Measurements from ENCODE around the gene NFX1. TPM values are rescaled to one million over a fixed set of nuclear protein-coding genes. Genes with fewer than 3 reads are reported as not detected.
"Not testable (repeated sequence)": the region's sequence is repeated elsewhere in the genome, so short reads cannot be mapped to it uniquely, and the experiment has no call there.

Gene NFX1
- total RNA-seq, 1 donor from 2014 or later: 44.0 TPM

- intact Hi-C loops (cut with micrococcal nuclease): not testable (repeated sequence)
Observed at GRCh38 chr9:33385979-33386640, 95.8 kb downstream of the NFX1 start.

DNA sequence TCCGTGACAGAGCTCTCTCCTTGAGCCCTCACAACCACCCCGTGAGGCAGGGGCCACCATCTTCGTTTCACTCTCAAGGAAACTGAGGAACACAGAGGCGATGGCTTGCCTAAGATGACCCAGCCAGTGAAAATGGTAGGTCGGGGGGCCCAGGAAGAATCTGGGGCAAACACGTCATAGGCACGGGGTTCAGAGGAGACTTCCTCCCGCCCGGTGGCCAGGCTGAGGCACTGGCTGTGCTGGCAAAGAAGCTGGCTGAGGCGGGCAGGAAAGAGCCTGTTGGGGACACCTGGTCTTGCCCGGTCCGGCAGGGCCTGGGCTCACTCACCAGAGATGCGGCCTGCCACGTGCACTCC is 96.3 kb downstream of the NFX1 start:
- intact Hi-C loops (cut with micrococcal nuclease): not testable (repeated sequence)

DNA sequence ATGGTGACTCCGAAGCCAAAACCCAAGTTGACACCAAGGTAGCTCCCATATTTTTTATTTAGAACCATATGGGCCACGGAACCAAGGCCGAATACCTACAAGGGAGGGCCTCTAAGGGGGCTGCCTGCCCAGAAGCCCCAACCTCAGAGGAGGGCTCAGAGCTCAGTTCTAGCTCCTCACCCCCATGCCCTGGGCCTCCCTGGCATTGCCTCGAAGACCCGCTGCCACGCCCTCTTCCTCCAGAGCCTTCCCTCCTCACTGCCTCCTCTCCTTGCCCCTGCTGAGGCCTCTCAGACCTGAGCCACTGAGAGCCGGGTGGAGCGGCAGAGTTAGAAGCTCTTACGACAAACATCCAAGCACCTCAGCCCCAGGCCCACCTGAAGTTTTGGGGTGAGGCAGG is 96.7 kb downstream of the NFX1 start:
- intact Hi-C loops (cut with micrococcal nuclease): not testable (repeated sequence)

GRCh38 chr9:33388110-33388994 is 98.0 kb downstream of the NFX1 start:
- intact Hi-C loops (cut with micrococcal nuclease): no loop called here

GRCh38 chr9:33391111-33391771 is 100.9 kb downstream of the NFX1 start:
- intact Hi-C loops (cut with micrococcal nuclease): not testable (repeated sequence)

- intact Hi-C loops (cut with micrococcal nuclease): not testable (repeated sequence)
Observed at GRCh38 chr9:33392591-33393021, 102.3 kb downstream of the NFX1 start.

DNA sequence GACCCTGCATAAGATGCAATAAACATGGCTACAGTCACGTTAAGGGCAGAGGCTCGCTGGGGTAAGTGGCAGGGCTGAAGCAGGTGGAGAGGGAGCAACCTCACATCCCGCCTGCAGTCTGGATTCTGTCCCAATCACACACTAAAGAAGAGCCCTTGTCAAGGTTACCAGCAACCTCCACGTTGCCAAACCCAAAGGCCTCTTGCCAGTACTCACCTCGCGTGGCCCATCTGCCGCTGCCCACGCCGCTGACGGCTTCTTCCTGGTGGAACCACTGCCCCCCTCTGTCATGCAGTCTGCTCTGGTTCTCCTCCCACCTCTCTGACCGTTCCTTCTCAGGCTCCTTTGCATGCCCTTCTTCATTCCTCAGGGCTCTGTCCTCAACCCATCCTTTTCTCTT is 103.3 kb downstream of the NFX1 start:
- intact Hi-C loops (cut with micrococcal nuclease): no loop called here

DNA sequence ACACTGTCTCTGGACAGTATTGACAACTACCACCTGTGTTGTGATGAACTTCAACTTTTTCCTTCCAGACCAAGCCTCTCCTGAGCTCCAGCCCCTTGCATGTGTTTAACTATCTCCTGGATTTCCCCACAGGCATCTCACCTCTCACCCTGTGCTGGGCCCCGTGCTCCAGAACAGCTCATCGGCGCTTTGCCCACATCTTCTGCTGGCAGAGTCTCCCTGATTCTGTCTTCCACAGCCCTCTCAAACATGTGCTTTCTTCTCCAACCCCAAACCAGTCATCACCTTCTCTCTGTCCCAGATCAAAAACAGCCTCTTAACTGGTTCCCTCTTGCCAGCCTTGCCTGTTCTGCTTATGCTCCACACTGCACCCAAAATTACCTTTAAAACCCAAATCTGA is 103.7 kb downstream of the NFX1 start:
- intact Hi-C loops (cut with micrococcal nuclease): not testable (repeated sequence)

DNA sequence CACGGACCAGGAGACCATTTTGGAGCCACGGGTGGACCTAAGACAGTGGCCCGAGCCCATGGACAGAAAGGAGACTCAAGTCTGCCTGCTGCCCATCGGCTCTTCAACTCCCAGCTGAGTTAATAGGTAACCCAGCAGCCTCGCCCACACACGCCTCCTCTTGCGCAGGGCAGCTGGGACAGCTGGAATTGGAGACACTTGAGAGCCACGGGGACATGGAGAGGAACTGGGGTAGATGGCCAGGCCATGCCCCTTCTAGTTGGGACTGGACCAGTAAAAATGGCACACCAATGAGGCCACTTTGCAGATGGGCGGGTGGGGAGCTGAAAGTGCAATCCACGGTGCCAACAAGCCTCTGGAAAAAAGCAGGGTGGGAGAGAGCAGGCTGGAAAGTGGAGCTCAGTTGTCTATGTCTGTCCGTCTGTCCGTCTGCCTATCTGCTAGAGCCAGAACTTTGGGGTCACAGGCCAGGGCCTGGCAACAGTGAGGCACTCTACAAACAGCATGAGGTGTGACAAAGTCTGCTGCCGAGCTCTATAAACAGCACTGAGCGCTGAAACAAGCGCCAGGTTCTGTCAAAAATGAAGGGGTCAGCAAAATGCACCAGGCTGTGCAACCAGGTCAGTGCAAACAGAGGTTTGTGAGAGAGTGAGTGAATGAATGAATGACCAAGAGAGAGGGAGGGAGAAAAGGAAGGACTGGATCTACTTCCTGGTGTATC is 105.0 kb downstream of the NFX1 start:
- intact Hi-C loops (cut with micrococcal nuclease): not testable (repeated sequence)

DNA sequence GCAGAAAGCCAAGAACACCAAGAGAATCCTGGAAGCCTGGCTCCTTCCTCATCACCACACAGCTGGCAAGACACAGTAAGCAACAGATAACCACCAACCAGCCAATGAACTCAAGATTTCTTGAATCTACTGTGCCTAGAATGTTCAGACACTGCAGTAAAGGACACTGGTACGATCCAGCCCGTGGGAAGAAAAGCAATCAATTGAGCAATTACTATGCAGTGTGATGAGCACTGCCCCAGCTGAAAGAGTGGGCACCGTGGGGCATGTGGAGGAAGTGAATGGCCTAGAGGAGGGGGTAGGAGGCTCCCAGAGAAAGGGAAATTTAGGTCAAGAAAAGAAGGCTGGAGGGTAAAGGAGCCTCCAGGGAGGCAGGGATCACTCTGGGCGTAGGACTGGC is 107.5 kb downstream of the NFX1 start:
- intact Hi-C loops (cut with micrococcal nuclease): not testable (repeated sequence)

- intact Hi-C loops (cut with micrococcal nuclease): not testable (repeated sequence)
Observed at GRCh38 chr9:33399047-33399446, 108.7 kb downstream of the NFX1 start.

DNA sequence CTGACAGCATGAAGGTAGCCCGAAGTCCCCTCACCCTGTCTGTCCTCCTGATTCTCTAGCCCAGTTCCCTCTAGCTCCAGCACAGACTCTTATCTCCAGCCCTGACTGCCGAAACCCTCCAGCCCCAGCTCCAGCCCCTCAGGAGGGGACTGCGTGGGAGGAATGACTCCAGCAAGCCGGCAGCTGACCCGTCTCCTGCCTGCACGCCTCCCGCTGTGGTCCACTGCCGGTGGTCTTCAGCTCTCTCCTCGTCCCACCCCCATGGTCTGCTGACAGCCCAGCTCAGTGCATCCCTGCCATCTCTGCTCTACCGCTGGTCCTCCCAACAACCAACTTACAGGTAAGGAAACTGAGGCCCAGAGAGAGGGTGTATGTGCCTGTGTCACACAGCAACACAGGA is 111.5 kb downstream of the NFX1 start:
- intact Hi-C loops (cut with micrococcal nuclease): loop anchor here (5.0 kb wide), 1 partner anchor 45 kb away; the partner anchor contains the start of gene AQP3

- intact Hi-C loops (cut with micrococcal nuclease): loop anchor here (5.0 kb wide), 1 partner anchor 45 kb away; the partner anchor contains the start of gene AQP3
Observed at GRCh38 chr9:33402371-33402770, 112.1 kb downstream of the NFX1 start, which contains the start of gene AQP7. Gene AQP7, minus strand, starts transcription at chr9:33402568. Its CDS starts 1,306 bp downstream, at chr9:33401262.

GRCh38 chr9:33403941-33404787 is 113.8 kb downstream of the NFX1 start:
- intact Hi-C loops (cut with micrococcal nuclease): loop anchor here (1.0 to 5.0 kb wide), 3 partner anchors 11 to 62 kb away; partner anchors contain the start of gene AQP3

DNA sequence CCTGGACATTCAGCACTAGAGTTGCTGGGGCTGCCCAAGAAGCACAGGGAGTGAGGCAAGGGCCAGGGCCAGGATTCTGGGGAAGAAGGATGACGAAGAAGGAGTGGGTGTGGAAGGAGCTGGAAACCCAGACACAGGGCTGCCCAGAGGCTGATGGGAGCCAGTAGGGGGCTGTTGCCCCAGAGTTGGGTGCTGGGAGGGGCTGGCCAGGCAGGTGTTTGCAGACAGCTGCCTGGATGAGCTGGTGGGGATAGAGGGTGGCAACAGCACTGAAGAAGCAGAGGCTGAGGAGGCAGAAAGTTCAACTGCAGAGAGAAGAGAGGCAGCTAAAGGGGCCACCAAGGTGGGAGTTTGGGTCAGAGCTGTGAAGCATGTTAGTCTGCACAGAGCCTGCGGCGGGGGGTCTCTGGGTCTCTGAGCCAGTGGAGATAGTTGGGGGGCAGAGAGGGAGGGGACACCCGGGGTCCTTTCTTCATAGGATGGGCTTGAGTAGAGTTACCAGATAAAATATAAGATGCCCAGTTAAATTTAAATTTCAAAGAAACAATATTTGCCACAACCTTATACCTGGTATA is 114.6 kb downstream of the NFX1 start:
- intact Hi-C loops (cut with micrococcal nuclease): loop anchor here (5.0 kb wide), 1 partner anchor 42 kb away; the partner anchor contains the start of gene AQP3

DNA sequence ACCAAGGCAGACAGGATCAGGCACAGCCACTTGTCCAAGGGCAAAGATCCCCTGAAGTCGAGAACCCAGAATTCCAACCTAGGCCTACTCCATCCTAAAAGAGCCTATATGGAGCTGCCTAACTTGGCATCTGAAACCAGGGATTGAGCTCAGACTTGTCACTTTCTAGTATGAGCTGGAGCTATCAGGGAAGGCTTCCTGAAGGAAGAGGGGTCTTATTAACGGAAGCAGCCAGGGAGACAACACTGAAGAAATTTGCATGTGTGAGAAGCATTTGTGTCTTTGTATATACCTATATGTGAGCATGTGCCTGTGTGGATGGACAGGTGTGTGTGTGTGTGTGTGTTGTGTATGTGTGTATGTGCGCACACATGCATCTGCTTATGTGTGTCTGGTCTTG is 116.7 kb downstream of the NFX1 start:
- intact Hi-C loops (cut with micrococcal nuclease): no loop called here

- intact Hi-C loops (cut with micrococcal nuclease): no loop called here
Observed at GRCh38 chr9:33408087-33408486, 117.8 kb downstream of the NFX1 start.

- intact Hi-C loops (cut with micrococcal nuclease): no loop called here
Observed at GRCh38 chr9:33414268-33414667, 124.0 kb downstream of the NFX1 start.

GRCh38 chr9:33414889-33415500 is 124.7 kb downstream of the NFX1 start:
- intact Hi-C loops (cut with micrococcal nuclease): loop anchor here (1.0 to 5.0 kb wide), 8 partner anchors 12 to 402 kb away; partner anchors contain the start of genes BAG1, NFX1, NOL6 and UBE2R2
